Measurements from ENCODE around the gene SKAP2.

SKAP2 gene

DNA sequence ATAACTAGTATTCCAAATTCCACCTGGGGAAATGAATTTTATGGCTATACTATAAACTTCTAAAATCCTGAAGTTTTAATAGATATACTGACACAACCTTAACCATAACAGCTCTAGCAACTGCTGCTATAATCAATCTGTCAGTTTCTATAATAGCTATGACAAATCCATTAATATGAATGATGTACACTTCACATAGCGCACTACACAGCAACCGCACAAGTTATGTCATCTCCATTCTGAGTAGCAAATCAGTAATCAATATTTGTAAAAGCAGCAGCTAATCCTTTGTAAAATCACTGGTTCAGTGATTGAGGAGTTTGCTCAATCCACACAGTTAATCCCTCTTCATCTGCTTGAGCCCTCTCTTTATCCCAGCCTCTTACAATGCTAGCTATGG, 105.3 kb downstream of the SKAP2 start:
- no peak for DNase-seq (ENCODE audit: low spot score)

DNA sequence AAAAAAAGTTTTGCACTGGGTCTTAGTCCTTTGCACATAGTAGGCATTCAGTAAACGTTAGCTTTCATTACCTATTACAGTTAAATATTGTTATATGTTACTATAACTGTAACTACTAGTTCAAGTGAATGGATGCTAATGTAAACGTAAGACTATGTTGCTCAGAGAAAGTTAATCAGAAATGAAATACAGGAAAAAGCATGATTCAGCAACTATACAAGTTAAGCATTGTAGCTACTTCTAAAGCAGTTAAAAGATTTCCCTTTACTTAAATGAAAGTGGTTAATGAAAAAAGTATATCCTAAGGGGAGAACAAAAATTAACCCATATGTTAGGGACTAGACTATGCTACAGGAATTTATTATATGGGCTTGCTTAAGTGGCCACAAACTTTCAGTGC, 121.2 kb downstream of the SKAP2 start:
- DNase-seq (ENCODE audit: low spot score) = no peak

DNA sequence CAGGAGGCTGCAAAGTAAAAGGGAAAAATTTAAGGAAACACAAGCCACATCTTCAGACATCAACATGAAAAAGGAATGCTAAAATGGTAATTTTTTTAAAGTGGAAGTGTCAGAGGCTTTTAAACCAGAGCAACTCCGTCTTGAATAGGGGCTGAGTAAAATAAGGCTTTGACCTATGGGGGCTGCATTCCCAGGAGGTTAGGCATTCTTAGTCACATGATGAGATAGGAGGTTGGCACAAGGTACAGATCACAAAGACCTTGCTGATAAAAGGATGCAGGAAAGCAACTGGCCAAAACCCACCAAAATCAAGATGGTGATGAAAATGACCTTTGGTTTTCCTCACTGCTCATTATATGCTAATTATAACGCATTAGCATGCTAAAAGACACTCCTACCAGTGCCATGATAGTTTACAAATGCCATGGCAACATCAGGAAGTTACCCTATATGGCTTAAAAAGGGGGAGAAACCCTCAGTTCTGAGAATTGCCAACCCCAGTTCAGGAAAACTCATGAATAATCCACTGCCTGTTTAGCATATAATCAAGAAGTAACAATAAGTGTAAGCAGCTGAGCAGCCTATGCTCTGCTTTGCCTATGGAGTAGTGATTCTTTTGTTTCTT, 128.3 kb downstream of the SKAP2 start:
- no peak for DNase-seq (ENCODE audit: low spot score)

DNA sequence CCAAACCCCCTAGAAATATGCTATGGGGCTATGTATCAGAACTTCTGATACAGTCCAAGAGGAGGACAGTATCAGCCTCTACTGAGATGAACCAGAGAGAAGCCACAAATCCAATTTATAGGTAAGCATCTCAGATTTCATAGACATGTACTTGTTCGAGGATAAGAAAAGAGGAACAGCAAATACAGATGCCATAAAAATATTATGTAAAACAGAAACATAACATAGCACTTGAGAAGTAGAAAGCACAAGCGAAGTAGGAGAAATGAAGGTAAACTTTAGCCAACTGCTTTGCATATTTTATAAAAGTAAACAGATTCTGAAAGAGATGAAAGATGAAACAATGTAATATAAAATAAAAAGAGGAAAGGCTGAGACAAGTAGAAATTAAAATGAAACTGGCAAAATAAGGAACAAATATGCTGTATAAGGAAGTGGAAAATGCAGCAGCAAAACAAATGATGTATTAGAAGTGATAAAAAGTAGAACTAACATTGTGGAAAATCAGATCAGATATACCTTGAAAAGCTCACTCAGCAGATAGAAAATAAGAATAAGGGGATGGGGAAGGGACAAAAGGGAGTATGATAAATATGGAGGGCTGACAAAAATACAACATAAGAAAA, 135.1 kb downstream of the SKAP2 start:
- no peak for DNase-seq (ENCODE audit: low spot score)

DNA sequence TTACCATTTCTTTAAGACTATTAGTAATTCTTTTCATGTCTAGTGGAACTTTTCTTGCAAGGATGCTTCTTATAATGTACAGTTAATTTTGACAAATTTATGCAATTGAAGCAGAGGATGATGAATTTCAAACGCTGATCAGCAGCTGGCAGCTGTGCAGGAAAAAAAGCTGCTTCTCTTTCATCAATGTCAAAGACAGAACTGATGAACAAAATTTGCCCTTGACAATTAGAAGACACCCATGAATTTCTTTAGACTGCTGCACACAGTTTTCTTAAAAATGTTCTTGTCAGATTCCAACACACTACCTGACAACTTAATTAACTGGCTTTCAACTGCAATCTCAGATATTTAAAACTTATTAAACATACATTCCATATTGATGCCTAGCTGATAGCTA, 138.3 kb downstream of the SKAP2 start:
- no peak for DNase-seq (ENCODE audit: low spot score)

DNA sequence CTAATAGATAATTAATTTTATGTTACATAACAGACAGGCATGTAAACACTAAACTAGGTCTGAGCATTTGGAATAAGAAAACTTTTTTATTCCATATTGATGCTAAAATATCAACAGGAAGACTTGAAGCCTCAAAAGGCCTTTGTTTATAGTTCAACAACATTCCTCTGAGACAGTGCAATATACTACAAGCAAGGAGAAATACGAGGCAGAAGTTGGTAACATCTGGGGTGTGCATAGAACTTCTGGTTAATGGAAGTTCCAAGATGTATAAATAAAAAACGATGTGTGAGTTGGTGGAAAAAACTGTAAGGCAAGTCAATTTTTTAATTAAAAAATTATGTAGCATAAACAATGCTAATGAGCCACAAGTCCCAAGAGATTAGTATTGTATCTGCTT, 139.6 kb downstream of the SKAP2 start:
- no peak for DNase-seq (ENCODE audit: low spot score)

DNA sequence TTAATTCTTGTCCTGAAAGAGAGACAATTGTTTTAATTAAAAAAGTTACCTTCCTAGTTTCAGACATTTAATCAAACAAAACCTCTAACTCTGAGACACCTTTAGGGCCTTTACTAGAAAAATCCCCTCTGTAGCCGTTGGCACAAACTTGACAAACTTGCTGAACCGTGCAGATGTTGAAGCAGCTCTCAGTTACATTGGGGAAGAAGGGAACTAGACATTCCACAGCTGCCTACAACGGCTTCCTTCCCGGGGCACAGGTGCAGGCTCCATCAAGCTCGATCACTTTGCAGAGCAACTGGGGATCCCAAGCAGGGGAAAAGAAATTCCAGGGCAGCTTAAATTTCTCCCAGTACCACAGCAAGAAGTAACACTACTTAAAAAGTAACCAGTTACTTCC, 141.3 kb downstream of the SKAP2 start:
- DNase-seq (ENCODE audit: low spot score) = no peak

DNA sequence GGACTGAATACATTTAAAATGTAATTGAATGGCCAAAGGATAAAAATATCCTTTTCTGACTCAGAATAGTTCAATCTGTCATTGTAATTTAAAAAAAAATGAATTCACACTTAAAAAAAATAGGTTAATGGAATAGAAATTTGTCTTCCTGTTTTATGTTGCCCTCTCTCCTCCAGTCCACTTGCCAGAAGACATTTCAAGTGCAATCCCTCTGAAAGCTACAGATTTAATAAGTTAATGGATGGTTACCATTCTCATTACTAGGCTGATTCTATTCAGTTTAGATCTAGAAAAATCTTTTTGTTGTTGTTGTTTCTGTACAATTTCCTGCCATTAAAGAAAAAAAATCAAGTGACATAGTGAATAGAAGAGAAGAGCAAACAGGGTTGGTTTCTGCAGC, 142.9 kb downstream of the SKAP2 start:
- no peak for DNase-seq (ENCODE audit: low spot score)

DNA sequence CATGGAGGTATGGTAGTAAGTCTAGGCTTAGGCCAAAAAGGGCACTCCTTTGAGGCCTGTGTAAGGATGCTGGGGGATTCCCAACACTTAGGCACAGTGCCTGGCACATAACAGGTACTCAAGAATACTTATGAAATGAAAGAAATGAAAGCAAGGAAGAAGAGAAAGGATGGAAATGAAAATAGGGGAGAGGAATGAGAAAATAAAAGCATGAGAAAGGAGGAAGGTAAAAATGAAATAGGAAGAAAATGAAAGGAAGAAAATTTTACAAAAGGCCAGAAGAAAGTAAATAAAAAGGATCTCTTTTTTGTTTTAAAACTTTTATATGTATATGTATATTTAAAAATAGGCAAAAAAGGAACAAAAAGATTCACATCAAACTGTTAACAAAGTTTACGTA, 146.3 kb downstream of the SKAP2 start:
- no peak for DNase-seq (ENCODE audit: low spot score)

DNA sequence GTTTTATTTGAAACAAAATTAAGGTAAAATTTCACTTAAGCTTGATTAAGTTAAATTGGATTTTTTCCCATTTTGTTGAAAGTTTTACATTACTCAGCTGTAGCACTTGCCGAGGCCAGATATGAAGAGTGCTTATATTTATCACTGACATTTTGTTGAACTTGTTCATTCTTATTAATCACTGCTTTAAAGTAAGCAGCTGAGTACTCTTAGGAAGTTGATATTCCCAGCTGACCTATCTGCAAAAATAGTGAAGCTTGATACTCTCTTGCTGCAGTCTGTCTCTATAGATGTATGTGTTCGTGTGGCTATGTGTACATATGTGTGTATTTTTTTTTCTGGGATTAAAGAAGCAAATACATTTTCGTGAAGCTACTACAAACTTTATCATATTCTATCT, 150.0 kb downstream of the SKAP2 start:
- DNase-seq (ENCODE audit: low spot score) = no peak

DNA sequence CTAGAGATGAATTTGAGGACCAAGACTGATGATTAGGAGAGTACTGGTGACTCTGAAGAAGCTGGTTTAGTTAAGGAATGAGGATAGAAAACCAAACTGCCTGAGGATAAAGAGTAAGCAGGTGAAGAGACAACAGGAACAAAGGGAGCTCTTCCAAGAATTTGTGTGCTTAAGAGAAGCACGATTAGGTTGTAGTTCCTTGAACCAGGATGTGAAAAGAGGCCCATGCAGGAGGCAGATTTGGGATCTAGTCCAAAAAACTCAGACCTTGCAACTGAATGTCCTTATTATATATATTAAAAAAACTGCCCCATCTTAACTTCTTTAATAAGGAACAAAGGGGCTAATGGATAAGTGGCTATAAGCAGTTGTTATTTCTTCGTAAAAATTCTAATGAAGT, 150.4 kb downstream of the SKAP2 start:
- DNase-seq (ENCODE audit: low spot score) = no peak

DNA sequence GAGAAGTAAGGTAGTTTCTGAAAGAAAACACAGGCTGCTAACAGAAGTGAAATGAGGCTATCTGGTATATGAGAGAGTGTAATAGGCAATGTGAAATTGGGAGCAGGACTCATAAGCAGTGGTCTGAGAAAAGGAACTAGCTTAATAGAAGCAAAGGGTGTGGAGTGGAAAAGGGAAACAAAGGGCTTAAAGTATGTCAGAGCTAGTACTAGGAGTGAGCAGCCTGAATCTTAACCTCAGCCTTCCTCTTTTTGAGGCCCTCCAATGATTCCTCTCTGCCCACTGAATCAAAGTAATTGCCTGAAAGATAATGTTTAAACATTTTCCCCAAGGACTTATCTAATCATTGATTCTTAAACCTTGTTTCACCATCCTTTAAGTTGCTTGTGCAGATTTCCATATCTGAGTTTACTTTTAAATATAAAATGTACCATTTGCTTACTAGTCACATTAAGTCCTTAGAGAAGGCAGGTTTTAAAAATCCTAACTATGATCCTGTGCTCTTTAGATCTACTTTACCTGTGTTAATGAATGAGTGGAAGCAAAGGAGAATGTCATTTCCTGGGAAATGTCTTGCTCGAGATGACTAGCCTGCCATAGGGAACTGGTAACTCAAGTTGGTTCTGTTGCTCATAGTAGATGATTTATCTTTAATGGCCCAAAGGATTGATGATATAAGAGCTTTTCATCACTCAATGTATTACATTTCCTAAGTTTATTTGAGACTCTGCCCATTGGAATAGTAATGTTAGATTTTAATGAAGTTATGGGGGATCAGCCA, 155.0 kb downstream of the SKAP2 start:
- DNase-seq (ENCODE audit: low spot score) = peak; percentile 22

DNA sequence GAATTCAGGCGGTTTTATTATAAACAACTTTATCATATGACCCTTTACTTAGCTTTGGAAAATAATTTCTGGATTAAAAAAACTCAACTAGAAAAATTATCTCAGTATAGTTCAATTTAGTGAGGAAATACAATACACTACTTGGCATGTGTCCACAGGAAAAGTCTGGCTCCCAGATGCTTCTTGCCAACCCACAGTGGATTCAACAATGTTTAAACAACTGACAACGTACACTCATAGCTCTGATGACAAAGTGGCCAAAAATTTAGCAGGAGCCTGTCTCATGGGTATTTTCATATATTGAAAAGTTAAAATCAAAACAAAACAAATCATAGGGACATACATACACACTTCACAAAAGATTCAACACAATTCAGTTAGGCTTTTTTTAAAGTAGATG, 158.8 kb downstream of the SKAP2 start:
- no peak for DNase-seq (ENCODE audit: low spot score)

DNA sequence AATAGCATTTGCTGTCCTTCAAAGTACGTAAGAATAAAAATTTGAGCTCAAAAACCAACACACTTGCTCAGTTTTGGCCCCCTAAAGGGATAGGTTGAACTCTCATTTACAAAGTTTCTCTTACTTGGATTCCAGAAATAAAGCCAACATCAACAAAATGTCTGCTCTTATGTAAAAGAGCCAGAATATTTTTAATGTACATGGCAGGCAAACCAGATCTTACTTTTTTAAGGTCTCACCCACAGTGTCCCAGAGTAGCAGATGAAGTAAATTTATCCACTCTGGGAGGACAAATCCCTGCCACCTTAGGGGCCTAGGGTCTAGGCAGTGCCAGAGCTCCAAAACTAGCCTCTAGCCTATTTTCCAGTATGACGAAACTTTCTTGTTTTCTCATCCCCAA, 159.6 kb downstream of the SKAP2 start:
- no peak for DNase-seq (ENCODE audit: low spot score)

DNA sequence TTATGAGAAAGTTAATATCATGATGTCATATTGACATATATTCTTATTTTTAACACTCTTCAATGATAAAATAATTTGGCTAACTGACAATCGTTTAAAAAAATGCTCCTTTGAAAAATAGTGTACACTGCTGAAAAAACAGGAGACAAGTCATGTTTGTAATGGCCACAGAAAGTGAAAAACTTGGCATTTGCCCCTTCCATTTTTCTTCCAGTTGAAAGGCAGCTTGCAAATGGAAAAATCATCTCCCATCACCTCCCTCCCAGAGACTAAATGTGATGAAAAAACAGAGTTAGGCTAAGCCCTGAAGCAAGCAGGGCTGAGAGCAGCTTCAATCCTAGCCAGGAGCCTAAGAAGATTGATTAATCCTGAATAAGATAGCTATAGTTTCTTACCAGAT, 160.4 kb downstream of the SKAP2 start:
- no peak for DNase-seq (ENCODE audit: low spot score)

DNA sequence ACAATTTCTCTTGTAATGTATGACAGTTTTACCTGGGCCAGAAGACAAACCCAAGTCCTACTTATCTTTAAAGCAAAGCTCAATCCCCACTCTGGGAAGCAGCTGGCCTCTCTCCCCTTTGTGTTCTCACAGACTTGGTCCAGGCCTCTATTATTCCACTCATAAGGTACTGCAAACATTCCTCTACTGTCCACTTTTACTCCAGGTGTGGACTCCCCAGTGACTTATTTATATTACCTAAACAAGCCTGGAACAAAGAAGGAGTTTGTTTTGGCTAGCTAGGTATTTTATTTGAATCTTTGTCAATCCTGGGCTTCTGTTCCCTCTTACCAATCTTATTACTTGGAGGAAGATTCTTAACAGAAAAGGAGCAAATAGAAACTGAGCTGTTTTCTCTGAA, 163.5 kb downstream of the SKAP2 start:
- no peak for DNase-seq (ENCODE audit: low spot score)

DNA sequence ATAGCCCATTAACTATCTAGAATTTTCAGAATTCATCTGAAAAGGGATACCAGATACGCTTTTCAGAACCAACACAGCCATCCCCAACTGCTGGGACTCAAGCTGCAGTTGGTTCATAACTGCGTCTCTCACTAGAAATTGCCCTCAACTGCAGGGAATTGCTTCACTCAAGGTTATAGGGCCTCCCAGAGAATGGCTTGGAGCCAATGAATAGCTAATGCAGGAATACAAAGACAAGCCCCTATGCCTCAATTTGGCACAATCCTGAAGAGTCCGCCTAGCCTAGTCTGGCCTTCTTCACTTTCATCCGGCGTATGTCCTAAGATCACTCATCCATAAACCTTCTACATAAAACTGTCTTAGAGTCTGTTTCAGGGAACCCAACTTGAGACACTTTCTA, 164.0 kb downstream of the SKAP2 start:
- DNase-seq (ENCODE audit: low spot score) = no peak

DNA sequence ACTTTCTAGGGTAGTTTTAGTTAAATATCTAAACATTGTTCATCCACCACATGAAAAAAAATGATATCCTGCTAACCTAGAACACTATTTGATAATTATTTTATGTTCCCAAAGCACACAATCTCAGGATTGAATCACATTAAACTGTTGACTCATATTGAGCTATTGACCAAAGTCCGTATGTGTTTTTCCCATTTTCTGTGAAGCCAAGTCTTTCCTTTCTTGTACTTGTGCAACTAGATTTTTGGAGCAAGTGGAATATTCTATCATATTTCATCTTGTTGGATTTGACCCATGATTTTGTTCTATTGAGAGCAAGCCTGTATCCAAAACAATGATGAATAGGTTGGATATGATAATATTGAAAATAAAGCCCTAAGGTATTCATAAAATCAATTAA, 164.6 kb downstream of the SKAP2 start:
- no peak for DNase-seq (ENCODE audit: low spot score)

DNA sequence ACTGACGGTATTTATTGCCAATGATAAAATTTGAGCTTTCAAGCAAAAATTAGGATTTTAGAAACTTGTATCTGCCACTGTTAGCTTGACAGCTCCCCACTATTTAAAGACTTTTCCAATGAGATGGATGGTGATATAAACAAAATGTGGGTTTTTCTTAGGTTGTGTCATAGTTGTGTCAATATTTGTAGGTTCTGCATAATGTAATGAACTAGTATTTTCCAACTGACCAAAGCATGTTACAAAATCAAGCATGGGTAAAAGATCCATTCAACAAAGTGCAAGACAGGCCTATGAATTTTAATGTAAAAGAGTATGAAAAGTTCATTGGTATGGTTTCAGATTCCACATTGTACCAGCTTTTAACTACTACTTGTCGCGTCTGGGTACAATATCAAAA, 165.6 kb downstream of the SKAP2 start:
- no peak for DNase-seq (ENCODE audit: low spot score)

DNA sequence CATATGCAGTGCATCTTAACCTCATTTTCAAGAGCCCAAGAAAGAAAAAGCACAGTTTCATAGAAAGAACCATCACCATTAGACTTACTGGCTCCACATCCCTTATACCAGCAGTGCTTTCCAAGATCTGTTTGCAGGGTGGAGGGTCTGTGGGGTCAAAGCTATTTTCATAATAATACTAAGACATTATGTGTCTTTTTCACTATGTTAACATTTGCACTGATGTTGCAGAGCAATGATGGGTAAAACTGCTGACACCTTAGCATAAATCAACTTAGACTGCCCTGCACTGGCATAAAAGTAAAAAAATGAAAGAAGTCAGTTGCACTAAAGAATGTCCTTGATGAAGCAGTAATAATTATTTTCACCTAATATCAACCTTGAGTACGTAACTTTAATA, 166.2 kb downstream of the SKAP2 start:
- no peak for DNase-seq (ENCODE audit: low spot score)

DNA sequence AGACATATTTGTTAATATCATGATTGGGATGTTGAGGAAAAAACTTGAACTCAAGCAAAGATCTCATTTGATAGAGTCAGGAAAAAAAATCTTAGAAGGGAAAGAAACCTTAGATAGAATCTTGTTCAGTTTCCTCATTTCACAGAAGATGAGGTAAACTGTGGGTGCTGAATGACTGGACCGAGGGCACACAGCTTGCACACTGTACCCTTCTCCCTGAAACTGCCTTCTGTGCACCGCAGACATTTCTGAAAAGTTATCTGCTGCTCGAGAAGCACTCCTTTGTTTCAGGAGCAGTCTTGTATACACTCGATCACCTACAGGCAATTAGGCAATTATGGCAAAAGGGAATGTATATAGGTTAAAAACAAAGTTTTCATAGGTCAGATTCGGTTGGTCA, 167.4 kb downstream of the SKAP2 start:
- no peak for DNase-seq (ENCODE audit: low spot score)

DNA sequence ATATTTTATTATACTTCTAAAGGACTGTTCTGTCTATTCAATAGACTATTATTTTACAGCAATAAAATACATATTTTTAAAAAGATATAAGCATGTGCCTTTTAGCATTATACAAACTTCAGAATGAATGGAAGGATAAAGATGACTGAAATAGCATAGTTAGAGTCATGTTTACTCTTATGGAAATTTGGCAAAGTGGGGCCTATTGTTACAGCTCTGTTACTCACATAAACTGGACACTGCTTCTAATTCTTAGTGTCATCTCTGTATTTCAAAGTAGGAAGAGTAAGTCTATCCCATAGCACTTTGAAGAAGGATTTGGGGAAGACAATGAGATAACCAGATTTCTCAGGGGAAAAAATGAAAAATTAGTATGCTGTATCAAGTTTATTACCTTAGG, 168.2 kb downstream of the SKAP2 start:
- no peak for DNase-seq (ENCODE audit: low spot score)

DNA sequence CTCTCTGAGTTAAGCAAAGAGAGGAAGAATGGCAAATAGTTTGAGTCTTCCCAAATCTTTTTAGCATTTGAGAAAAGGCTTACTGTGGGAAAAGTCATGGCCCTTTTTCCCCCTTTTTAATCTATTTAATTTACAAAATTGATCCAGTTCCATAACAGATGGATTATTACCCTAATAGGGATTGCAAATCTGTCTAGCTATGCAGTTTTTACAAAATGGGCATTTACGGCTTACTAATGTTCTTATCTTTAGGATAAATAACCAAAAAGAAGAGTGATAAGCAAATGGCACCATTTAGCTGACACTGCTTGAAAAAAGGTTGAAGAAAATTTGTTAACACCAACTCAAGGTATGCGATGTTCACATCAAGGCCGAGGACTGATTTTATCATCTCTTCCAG, 169.7 kb downstream of the SKAP2 start:
- no peak for DNase-seq (ENCODE audit: low spot score)

DNA sequence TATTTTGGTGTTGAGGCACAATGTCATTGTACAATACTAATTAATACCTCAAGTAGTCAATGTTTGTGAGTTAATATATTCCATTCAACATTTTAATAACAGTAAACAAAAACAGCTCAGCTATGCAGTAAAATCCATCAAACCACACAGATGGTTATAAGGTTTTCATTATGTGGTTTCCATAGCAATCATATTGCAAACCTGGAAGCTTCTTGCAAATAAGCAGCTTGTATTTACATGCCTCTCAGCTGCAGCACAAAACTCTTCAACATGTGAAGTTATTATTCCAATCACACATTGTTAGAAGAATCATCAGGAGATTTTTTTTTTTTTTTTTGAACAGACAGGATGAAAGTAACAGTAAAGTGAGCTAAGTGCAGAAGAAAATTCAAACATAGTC, 170.2 kb downstream of the SKAP2 start:
- no peak for DNase-seq (ENCODE audit: low spot score)
